Endothelial cell of umbilical vein (primary cell): ENCODE results near the gene GPATCH4. TPM values are rescaled to one million over a fixed set of nuclear protein-coding genes. Genes with fewer than 3 reads are reported as not detected.

ENCODE experiments used
- BruUV-seq: library from RNA; stranded (reverse); fragments of 400-500 nt; replicated peaks from 2 replicates; lab custom pipeline; 2021; lab: Mats Ljungman, UMichigan
- CTCF ChIA-PET: fragments of 300-600, 350-600 bp; sonication (Branson Sonifier 250); formaldehyde crosslinking; loops from one replicate; lab custom pipeline; 2021; ENCODE audit warnings: antibody characterized with exemption, inconsistent platforms; lab: Charles Lee
- POLR2A ChIA-PET: fragments of 300-600, 350-600 bp; sonication (Branson Sonifier 250); formaldehyde crosslinking; loops from one replicate; lab custom pipeline; 2021; ENCODE audit warnings: antibody characterized with exemption, inconsistent platforms; lab: Charles Lee
- DNase-seq: peaks from one replicate; pipeline ENCODE4 v3.0.0-alpha.2; 2011; ENCODE audit warnings: low read depth, low spot score
- FAIRE-seq: peaks from 2 replicates; lab custom pipeline; 2011; peaks lifted over from hg19 to GRCh38; lab: Jason Lieb, UNC
- H2AFZ ChIP-seq: 2 replicates; pipeline ENCODE4 v1.6.0; 2012; ENCODE audit warnings: low read depth, low read length, control low read depth, inconsistent platforms
- H3K27ac ChIP-seq: 2 replicates; pipeline ENCODE4 v1.5.1; 2011; ENCODE audit warnings: low read depth, mild to moderate bottlenecking, control low read depth, low read length, moderate library complexity; ENCODE audit not compliant: insufficient read depth
- H3K27me3 ChIP-seq, 2 experiments: 2 replicates each; pipeline versions ENCODE4 v1.6.0 to v1.6.1; 2011; ENCODE audit warnings: low read length in 2 of 2, mixed read lengths in 1 of 2; ENCODE audit not compliant: control insufficient read depth in 2 of 2, insufficient read depth in 2 of 2
- H3K36me3 ChIP-seq, 2 experiments: 2 replicates in 1 of 2; 3 replicates in 1 of 2; pipeline ENCODE4 v1.5.1; 2011; ENCODE audit warnings: low read length in 2 of 2, mild to moderate bottlenecking in 1 of 2, moderate library complexity in 1 of 2; ENCODE audit not compliant: control insufficient read depth in 2 of 2, insufficient read depth in 2 of 2; ENCODE audit errors: extremely low read depth in 1 of 2
- H3K4me1 ChIP-seq: 3 replicates; pipeline ENCODE4 v1.5.1; 2011; ENCODE audit warnings: mild to moderate bottlenecking, low read length; ENCODE audit not compliant: control insufficient read depth, insufficient read depth; ENCODE audit errors: extremely low read depth
- H3K4me2 ChIP-seq: 2 replicates; pipeline ENCODE4 v1.6.1; 2011; ENCODE audit warnings: low read length, control low read depth, mixed read lengths; ENCODE audit not compliant: insufficient read depth
- H3K4me3 ChIP-seq, 3 experiments: fragments of 200-600 bp in 1 of 3; sonication (generic), shearing (Covaris generic) in 1 of 3; replicated peaks in 1 of 3; 2 replicates each; pipeline ENCODE4 v1.5.1; 2011 to 2016; ENCODE audit warnings: control low read depth in 3 of 3, low read length in 3 of 3, mild to moderate bottlenecking in 2 of 3, inconsistent platforms in 1 of 3, low read depth in 1 of 3, moderate library complexity in 1 of 3; ENCODE audit not compliant: insufficient read depth in 1 of 3
- H3K79me2 ChIP-seq: 2 replicates; pipeline ENCODE4 v1.6.0; 2012; ENCODE audit warnings: low read length, inconsistent platforms; ENCODE audit not compliant: control insufficient read depth, insufficient read depth
- H3K9ac ChIP-seq: replicated peaks from 2 replicates; pipeline ENCODE3; 2011; ENCODE audit warnings: low read length, control low read depth; ENCODE audit not compliant: insufficient read depth; ENCODE audit errors: extremely low read depth
- H3K9me1 ChIP-seq: replicated peaks from 3 replicates; pipeline ENCODE4 v1.6.0; 2011; ENCODE audit warnings: mild to moderate bottlenecking, low read length; ENCODE audit not compliant: control insufficient read depth, insufficient read depth; ENCODE audit errors: extremely low read depth
- H3K9me3 ChIP-seq: replicated peaks from 2 replicates; pipeline ENCODE4 v1.5.1; 2012; ENCODE audit warnings: low read length, inconsistent platforms; ENCODE audit not compliant: control insufficient read depth, insufficient read depth
- H4K20me1 ChIP-seq: replicated peaks from 2 replicates; pipeline ENCODE3; 2011; ENCODE audit warnings: mild to moderate bottlenecking, low read length; ENCODE audit not compliant: control insufficient read depth, insufficient read depth; ENCODE audit errors: extremely low read depth
- CTCF ChIP-seq, 2 donors: IDR thresholded peaks; 1 replicate in 1 of 2; 2 replicates in 1 of 2; pipeline ENCODE4 v1.5.1; 2011; ENCODE audit warnings: low read length in 2 of 2, mild to moderate bottlenecking in 2 of 2, moderate library complexity in 2 of 2, control low read depth in 1 of 2, inconsistent platforms in 1 of 2, low read depth in 1 of 2; ENCODE audit not compliant: insufficient read depth in 1 of 2; ENCODE audit errors: extremely low read depth in 1 of 2
- EZH2 ChIP-seq: IDR thresholded peaks from 2 replicates; pipeline ENCODE4 v1.6.1; 2012; ENCODE audit warnings: borderline replicate concordance, low read depth, mild to moderate bottlenecking, moderate library complexity, low read length, inconsistent platforms; ENCODE audit not compliant: severe bottlenecking
- FOS ChIP-seq: IDR thresholded peaks from 2 replicates; pipeline ENCODE4 v1.6.1; 2011; ENCODE audit warnings: mild to moderate bottlenecking, low read length, moderate library complexity, borderline replicate concordance; ENCODE audit not compliant: insufficient read depth
- GATA2 ChIP-seq: IDR thresholded peaks from 2 replicates; pipeline ENCODE4 v1.7.0; 2011; ENCODE audit warnings: low read depth, mild to moderate bottlenecking, moderate library complexity, mixed read lengths, low read length; ENCODE audit not compliant: insufficient read length, insufficient read depth
- JUN ChIP-seq: IDR thresholded peaks from 2 replicates; pipeline ENCODE4 v1.6.1; 2011; ENCODE audit warnings: borderline replicate concordance, low read depth; ENCODE audit not compliant: insufficient read length, insufficient read depth
- MAX ChIP-seq: IDR thresholded peaks from 2 replicates; pipeline ENCODE4 v1.6.1; 2011; ENCODE audit not compliant: insufficient read depth, insufficient read length
- MYC ChIP-seq: IDR thresholded peaks from one replicate; pipeline ENCODE4 v1.6.1; 2011; ENCODE audit warnings: mild to moderate bottlenecking, low read depth, low read length
- POLR2A ChIP-seq: IDR thresholded peaks from 2 replicates; pipeline ENCODE4 v1.6.1; 2012; ENCODE audit warnings: low read depth, mild to moderate bottlenecking, control low read depth, low read length
- POLR2AphosphoS5 ChIP-seq: IDR thresholded peaks from 2 replicates; pipeline ENCODE4 v1.6.1; 2012; ENCODE audit warnings: low read depth, mild to moderate bottlenecking, control low read depth, low read length, moderate library complexity; ENCODE audit not compliant: insufficient read depth
- dilution Hi-C: fragments of 300-500 bp; cut with MboI; formaldehyde crosslinking; loops from one replicate; pipeline ENCODE4 v1.15.0; 2019; ENCODE audit warnings: low sequenced_read_pairs; ENCODE audit not compliant: extremely low pct_ligation_motif_present
- intact Hi-C: fragments of 100-400 bp; cut with micrococcal nuclease; formaldehyde crosslinking; loops from one replicate; pipeline ENCODE4 v1.10.0; 2022
- polyA plus RNA-seq, 4 experiments: library from polyadenylated mRNA; depleted of rRNA in 3 of 4; stranded (reverse) in 3 of 4; unstranded in 1 of 4; fragments of >200 nt; gene quantifications; 2 replicates each; pipeline versions ENCODE4 v1.2.1 to v1.2.3, GENCODE V29; 2011 to 2012; ENCODE audit warnings: missing spikeins in 1 of 4
- total RNA-seq: library from RNA; stranded (reverse); gene quantifications from 2 replicates; pipeline ENCODE4 v1.2.3, GENCODE V29; 2021

The GPATCH4 gene
- total and polyA plus RNA-seq, 2 donors (not counting 3 experiments of a cell fraction or from before 2014, with no cell fraction given) = 22.4 to 29.2 TPM

GRCh38 chr1:156572663-156573018 is 28.6 kb downstream of the GPATCH4 start:
- DNase-seq (no peak), FAIRE-seq (no peak)
- Histone ChIP-seq H3K27ac (no peak overlapping the region), H3K9me3 (no peaks in the 10 kb centered on the region), H3K9ac (no peak overlapping the region), H3K4me1 (peaks cover 13% of the 10 kb centered on the region), H3K36me3 (no peaks in the 10 kb centered on the region), H2AFZ (peak overlapping the region; percentile 65), H4K20me1 (no peaks in the 10 kb centered on the region), H3K27me3 (peaks cover 3 to 6% of the 10 kb centered on the region in 2 experiments), H3K9me1 (no peaks in the 10 kb centered on the region), H3K4me2 (peak overlapping the region; percentile 44), H3K4me3 (peak overlapping the region in 2 of 3 experiments; percentile 66 to 71), H3K79me2 (peaks cover 17% of the 10 kb centered on the region)
- intact Hi-C loops (loop anchor here (1.0 to 5.0 kb wide), 3 partner anchors 35 to 116 kb away; no protein-coding TSS in a partner anchor), dilution Hi-C loops (no loop called here)
- no TSS peak for BruUV-seq
- POLR2A ChIA-PET = no interaction called here
- no peak for TF ChIP-seq MYC
- TF ChIP-seq POLR2A = no peak
- no peak for TF ChIP-seq EZH2
- TF ChIP-seq JUN = no peak
- TF ChIP-seq MAX = no peak
- no peak for TF ChIP-seq POLR2AphosphoS5
- no peak for TF ChIP-seq CTCF (IDR thresholded peaks at IDR 0.05; ENCODE audit: extremely low read depth in 1 of 2, insufficient read depth in 1 of 2, low read depth in 1 of 2, low read length in 2 of 2)
- no peak for TF ChIP-seq GATA2
- no peak for TF ChIP-seq FOS
- CTCF ChIA-PET = interaction anchor here (0.9 to 3.3 kb wide), 2 partner anchors 71 to 91 kb away, joined by 3 to 42 read pairs; no protein-coding TSS in a partner anchor
